HG03354 (cell line): ENCODE measurements around the gene SELPLG.
"Not testable (repeated sequence)": the region's sequence is repeated elsewhere in the genome, so short reads cannot be mapped to it uniquely, and the experiment has no call there.

Source experiments
- ATAC-seq: cut with Tn5 transposase; IDR thresholded peaks from one replicate; pipeline ENCODE4 v1.9.1; 2021; ENCODE audit warnings: mild to moderate bottlenecking; ENCODE audit not compliant: unreplicated experiment, poor library complexity, severe bottlenecking

The SELPLG gene

DNA sequence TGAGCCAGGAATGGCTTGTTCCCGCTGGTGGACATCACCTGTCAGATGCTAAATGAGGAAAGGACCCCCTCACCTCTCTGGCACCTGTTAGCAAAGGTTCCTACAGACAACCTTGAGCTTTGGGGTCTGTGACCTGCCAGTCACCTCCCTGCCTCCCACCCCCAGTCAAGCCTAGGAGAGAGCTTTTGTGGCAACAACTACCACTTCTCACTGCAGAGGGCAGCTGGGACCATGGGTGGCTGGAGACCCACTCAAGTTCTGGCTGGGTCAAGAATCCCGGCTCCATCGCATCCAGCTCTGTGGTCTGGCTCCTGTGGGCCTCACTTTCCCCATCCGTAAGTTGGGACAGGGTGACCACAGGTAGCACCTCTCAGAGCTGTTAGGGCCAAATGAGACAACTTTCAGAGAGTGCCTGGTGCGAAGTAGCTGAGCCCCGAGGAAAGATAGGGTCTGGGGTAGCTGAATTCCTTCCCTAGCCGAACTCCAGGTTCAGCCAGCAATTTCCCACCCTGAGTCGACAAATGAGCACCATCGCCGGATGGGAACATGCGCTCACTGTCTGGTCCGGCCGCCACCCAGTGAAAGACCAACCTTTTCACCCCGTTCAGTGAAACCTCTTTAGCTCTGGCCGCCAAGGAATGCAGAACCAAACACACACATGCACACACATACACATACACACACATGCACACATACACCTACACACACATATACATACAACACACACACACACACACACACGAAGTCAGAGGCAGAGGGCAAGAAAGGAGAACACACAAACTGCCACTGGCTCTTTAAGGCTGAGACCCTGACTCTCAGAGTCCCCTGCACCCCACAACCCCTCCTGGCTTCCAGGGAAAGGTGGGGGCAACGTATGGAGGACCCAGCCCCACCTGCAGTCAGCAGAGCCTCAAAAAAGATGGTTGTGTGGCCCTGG lies 37.7 kb downstream of the SELPLG start:
- no peak for ATAC-seq

DNA sequence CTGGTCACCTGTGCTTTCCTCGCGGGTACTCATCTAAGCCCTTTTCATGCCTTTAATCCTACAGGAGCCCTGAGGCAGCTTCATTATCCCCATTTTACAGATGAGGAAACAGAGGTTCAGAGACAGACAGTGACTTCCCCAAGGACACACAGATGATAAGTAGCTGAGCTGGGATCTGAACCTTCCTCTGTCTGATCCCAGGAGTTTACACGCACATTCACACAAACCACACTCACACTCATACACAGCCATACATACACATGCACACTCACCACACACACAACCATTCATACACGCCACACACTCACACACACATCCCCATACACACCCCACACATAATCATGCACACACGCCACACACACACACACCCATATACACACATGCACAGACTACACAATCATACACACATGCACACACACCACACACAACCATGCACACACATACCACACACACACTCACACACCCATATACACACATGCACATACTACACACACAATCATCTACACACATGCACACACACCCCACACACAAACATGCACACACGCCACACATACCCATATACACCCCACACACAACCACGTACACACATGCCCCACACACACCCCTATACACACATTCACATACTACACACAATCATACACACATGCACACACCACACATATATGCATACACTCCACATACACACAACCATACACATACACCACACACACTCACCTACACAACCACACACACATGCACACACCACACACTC lies 38.6 kb downstream of the SELPLG start:
- ATAC-seq, result no peak

- ATAC-seq, result no peak
These were observed 39.3 kb downstream of the SELPLG start for GRCh38 chr12:108594323-108594903.

DNA sequence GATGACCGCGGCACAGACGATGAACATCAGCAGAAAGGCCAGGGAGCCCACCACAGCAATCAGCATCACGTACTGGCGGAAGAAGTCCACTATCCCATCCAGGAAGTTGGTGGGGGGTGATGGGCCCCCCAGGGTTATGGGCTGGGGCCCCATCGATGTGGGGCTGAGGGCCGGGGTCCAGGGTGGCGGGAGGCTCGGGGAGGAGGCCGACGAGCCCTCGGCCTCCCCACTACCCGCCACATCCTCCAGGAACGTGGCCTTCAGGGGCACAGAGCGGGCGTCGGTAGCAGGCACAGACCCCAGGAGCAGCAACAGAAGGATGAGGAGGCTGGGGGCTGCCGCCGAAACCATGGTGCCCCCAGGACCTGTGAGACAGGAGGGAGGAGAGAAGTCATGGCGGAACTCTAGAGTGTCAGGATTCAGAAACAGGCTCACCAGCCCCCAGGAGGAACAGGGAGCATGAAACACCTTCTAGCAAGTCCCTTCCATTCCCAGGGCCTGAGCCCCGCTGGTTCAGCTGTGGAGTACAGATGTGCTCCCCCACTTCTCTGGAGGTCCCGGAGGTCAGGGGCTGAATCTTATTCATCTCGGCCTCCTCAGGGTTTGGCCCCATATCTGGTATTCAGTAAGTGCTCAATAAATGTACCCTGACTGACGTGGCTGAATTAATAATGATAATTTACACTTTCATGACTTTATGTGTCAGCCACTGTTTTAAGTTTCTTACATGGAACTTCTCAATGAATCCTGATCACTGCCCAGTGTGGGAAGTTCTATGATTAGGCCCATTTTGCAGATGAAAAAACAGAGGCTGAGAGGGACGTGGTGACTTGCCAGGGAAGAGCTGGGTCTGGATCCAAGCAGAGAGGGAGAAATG lies 41.4 kb downstream of the SELPLG start:
- ATAC-seq, result no peak

DNA sequence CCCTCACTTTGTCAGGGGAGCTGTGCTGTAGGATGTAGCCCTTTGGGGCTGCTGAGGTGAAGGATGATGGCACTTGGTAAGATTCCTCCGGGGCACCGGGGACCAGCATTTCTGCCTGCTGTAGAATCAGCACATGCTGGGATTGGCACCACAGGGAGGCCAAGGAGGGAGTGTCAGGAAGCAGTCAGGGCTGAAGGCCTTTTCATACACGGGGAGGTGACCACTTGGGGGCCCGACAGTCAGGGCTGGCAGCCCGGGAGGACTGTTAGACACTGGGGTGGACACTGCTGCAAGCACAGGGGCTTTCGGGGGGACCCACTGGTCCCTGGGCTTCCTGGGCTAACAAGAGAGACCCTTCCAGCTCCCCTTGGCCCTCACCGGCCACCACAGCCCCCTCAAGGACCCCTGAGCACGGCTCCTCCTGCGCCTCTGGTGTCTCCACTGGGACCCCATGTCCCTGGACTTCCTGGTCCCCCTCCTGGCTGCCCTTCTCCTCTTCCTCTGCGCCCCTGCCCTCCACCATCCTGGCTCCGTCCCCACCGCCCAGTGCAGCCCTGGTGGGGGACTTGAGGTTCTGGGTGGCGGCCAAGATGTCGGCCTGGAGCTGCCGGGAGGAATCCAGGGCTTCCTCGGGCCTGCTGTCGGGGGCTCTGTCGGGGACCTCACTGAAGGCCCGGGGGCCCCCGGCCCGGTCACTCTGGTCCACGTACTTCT lies 42.3 kb downstream of the SELPLG start:
- no peak for ATAC-seq

- not testable (repeated sequence) for ATAC-seq
These were observed 43.2 kb downstream of the SELPLG start for GRCh38 chr12:108590463-108590862.

- no peak for ATAC-seq
These were observed 43.9 kb downstream of the SELPLG start for GRCh38 chr12:108589840-108590229.

DNA sequence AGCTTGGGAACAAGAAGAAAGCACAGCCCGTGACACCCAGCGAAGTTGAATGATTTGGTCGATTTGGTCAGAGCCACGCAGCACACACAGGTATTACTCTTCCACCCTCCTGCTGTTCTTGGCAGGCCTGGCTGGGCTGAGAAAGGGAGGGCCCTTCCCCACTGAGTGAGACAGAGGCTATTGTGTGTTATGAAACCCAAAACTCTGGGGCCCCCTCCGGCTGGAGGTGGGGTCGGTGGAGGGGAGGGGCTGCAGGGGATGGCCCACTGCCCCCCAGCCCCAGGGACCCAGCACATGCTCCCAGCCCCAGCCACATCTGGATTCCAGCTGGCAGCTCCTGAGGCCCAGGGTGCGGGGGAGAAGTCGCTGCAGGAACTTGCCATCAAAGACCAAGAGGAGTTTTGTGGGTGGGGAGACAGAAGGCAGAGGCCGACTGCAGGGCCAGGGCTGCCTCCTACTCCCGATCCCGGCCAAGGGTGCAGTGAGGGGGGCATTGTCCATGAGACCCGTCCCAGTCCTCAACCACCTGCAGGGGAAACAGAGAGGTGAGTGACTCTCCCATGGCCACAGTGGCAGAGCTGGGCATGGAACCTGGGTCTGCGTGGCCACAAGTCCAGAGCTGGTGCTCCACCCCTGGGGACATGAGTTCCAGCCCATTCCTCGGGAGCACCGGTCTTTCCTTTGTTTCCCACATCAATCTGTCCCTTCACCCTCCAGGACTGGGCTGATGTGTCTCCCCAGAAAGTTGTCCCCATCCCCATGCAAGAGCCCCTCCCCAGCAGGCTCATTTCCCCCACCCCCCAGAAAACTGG lies 44.5 kb downstream of the SELPLG start:
- no peak for ATAC-seq

DNA sequence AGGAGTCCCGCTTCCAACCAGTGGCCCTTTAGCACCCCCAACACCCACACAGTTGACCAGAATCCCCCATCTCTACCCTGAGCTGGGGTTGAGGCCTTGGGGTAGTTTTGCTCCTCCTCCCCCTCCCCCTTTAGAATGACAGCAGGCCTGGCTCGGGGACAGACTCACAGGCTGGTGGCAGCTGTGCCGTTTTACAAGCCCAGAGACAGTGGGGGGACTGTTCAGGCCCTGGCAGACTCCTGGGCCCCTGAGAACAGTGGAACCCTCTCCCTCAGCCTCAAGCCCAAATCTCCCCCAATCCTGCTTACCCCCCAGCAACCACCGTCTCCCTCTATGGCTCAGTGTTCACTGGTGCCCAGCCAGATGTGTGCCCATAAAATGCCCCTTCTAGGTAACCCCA lies 45.9 kb downstream of the SELPLG start:
- ATAC-seq, result no peak

- no peak for ATAC-seq
These were observed 47.4 kb downstream of the SELPLG start for GRCh38 chr12:108586306-108586705.

DNA sequence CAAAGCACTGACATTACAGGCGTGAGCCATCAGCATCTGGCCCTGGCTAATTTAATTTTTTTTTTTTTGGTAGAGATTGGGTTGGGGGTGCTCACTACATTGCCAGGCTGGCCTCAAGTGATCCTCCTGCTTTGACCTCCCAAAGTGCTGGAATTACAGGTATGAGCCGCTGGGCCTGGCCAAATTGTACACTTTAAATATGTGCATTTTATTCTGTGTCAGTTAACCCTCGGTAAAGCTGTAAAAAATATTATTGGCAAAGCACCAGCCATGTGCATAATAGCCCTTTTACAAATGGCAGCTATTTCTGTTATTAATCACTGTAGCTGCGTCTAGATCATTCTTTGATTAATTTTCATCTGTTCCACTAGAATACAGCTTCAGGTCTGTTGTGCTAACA lies 47.8 kb downstream of the SELPLG start:
- no peak for ATAC-seq

DNA sequence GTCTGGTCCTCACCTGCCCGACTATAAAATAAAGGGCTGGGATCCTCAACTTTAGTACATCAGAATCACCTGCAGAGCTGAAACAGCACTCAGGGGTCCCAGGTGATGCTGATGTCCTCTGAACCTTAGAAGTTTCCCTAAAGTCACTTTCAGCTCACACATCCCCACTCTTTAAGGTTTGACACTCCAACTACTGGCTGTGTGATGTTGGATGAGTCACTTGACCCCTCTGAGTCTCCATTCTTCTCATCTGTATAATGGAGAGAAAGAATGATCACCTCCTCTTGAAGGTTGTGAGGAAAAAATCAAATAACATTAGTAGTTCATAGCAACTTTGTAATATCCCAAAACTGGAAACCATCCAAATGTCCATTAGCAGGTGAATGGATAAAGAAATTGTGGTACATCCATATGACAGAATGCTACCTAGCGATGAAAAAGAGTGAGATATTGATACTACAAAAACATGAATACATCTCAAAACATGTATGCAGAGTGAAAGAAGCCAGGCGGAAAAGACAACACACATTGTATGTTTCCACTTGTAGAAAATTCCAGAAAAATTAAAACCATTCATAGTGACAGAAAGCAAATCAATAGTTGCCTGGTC lies 49.1 kb downstream of the SELPLG start:
- no peak for ATAC-seq

- no peak for ATAC-seq
These were observed 49.7 kb downstream of the SELPLG start for GRCh38 chr12:108583991-108584390.

GRCh38 chr12:108582978-108583770 lies 50.5 kb downstream of the SELPLG start:
- ATAC-seq, result no peak

GRCh38 chr12:108582509-108582908 lies 51.2 kb downstream of the SELPLG start:
- no peak for ATAC-seq

GRCh38 chr12:108581311-108582227 lies 52.1 kb downstream of the SELPLG start:
- no peak for ATAC-seq
